ENCODE results near the gene COQ4.
"Not testable (repeated sequence)": the region's sequence is repeated elsewhere in the genome, so short reads cannot be mapped to it uniquely, and the experiment has no call there.

The COQ4 gene

GRCh38 chr9:128322404-128323211, at the start of gene COQ4, which contains the start of gene TRUB2:
Gene COQ4, plus strand, starts transcription at chr9:128322839. Its CDS starts 20 bp downstream, at chr9:128322859.
Gene TRUB2, minus strand, starts transcription at chr9:128322447. Its CDS starts 39 bp downstream, at chr9:128322408.
- peak; percentile 98 for DNase-seq (ENCODE audit: low read depth)

GRCh38 chr9:128274245-128274644, 48.4 kb upstream of the COQ4 start:
- DNase-seq (ENCODE audit: low read depth), result no peak

- DNase-seq (ENCODE audit: low read depth), result peak; percentile 71
Measured at GRCh38 chr9:128275198-128276007, 47.2 kb upstream of the COQ4 start, which contains the start of gene GOLGA2. Gene GOLGA2, minus strand, starts transcription at chr9:128276007. Its CDS starts 31 bp downstream, at chr9:128275976.

DNA sequence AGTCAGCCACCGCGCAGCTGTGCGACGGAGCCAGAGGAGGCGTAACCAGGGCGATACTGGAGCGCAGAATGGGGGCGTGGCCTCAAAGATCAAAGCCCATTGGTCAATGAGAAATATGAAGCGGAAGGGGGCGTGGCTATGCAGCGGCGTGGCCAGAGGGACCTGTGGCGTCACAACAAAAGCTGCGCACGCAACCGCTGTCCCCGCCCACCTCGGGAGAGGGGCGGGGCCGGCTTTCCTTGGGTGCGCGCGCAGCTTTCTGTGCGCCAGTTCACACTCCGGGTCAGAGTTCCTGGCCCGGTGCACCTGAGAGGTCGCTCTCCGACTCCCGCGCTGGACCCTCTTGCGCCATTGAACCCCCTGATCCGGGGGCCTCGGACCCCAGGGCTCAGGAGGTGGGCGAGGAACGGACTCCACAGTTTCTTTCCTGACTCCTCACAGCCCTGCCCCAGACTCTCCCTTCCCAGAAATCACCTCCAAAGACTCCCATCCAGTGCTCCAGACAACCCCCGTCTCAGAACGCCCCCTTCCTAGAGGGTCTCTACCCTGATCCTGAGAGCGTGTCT, 46.5 kb upstream of the COQ4 start, which contains the start of gene SWI5:
Gene SWI5, plus strand, starts transcription at position 269 of the 566 bp plus-strand sequence.
- DNase-seq (ENCODE audit: low read depth), result peak; percentile 100

DNA sequence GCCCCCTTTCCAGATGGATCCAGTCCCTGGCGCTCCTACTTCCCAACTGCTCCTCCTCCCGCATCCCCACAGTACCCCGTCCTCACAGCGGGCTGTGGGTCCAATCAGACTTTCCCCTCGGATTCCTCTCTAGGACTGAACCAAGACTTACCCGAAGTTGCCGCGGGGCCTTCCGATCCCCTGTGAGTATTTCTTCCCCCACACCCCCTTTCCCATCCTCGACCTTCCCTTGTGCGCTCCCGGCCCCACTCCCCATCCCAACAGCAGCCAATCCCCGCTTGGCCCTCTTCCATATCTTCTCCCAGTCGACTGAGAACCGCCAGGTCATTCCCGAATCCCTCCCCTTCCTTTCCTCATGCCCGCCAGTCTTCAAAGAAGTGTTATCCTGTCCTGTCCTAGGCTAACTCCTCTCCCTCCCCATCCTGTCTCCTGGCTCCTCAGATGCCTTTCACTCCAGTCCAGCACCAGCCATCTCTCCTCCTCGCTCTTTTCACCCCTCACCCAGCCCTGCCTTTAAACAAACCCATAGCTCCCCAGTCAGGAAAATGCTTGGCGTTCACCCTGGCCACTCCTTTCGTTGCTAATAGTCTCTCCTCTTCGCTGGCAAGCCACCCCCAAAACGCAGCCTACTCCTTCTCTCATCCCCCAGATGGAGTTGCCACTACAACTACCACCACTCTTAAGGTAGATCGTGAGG, 45.9 kb upstream of the COQ4 start:
- peak; percentile 62 for DNase-seq (ENCODE audit: low read depth)

- DNase-seq (ENCODE audit: low read depth), result not testable (repeated sequence)
Measured at GRCh38 chr9:128279088-128280073, 43.3 kb upstream of the COQ4 start.

DNA sequence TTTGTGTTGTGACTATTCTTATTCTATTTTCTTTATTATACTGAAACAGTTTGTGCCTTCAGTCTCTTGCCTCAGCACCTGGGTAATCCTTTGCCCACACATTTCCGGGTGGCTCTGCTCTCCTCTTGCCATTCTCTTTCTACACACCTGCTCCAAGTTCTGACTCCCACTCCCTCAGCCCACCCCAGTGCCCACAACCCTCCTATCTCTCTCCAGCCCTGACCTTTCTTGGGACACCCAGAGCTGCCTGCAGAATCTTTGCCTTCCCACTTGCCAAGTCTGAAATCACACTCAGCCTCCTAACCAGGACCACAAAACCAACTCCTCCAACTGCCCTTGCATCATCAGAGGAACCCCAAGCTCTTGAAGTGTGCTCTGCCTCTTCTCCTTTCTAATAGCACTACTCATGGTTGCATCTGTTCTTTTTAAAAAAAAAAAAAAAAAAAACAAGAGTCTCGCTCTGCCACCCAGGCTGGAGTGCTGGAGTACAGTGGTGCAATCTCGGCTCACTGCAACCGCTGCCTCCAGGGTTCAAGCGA, 42.5 kb upstream of the COQ4 start:
- DNase-seq (ENCODE audit: low read depth), result no peak

DNA sequence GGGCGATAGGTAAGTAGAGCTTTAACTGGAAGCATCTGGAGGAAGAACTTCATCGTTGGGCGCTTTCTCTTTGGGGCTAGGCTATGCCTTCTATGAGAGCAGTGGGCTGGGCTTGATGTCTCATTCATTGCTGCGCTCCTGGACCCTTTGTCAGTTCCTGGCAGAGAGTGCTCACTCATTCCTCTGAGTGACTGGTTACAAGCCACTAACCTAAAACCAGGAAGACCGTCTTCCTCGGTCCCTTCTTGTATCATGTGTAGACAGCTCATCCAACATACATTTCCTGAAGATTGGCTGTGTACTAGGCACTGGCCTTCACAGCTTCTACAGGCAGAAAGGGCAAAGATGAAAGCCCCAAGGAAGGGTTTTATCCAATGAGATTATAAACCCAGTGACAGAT, 40.1 kb upstream of the COQ4 start:
- DNase-seq (ENCODE audit: low read depth), result peak; percentile 98

- no peak for DNase-seq (ENCODE audit: low read depth)
Measured at GRCh38 chr9:128285033-128285784, 37.4 kb upstream of the COQ4 start.

GRCh38 chr9:128286440-128286839, 36.2 kb upstream of the COQ4 start:
- no peak for DNase-seq (ENCODE audit: low read depth)

GRCh38 chr9:128288273-128289004, 34.2 kb upstream of the COQ4 start:
- no peak for DNase-seq (ENCODE audit: low read depth)

GRCh38 chr9:128292009-128292408, 30.6 kb upstream of the COQ4 start:
- DNase-seq (ENCODE audit: low read depth), result no peak

DNA sequence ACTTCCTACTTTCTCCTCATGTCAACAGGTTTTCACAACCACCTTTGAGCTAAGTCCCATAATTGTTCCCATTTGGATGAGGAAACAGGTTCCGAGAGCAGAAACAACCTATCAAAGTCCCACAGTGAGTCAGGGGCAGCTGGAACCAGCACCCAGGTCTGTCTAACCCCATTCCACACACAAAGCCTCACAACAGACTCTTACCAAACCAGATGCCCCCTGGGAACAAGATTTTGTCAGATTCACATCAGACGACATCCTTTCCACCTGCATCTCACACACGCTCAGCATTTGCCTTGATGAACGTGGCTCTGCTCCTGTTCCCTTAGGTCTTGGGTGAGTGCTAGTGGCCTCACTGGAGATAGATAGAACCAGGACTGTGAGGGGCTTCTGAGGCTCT, 29.5 kb upstream of the COQ4 start:
- no peak for DNase-seq (ENCODE audit: low read depth)

GRCh38 chr9:128294142-128294541, 28.5 kb upstream of the COQ4 start:
- DNase-seq (ENCODE audit: low read depth), result no peak

DNA sequence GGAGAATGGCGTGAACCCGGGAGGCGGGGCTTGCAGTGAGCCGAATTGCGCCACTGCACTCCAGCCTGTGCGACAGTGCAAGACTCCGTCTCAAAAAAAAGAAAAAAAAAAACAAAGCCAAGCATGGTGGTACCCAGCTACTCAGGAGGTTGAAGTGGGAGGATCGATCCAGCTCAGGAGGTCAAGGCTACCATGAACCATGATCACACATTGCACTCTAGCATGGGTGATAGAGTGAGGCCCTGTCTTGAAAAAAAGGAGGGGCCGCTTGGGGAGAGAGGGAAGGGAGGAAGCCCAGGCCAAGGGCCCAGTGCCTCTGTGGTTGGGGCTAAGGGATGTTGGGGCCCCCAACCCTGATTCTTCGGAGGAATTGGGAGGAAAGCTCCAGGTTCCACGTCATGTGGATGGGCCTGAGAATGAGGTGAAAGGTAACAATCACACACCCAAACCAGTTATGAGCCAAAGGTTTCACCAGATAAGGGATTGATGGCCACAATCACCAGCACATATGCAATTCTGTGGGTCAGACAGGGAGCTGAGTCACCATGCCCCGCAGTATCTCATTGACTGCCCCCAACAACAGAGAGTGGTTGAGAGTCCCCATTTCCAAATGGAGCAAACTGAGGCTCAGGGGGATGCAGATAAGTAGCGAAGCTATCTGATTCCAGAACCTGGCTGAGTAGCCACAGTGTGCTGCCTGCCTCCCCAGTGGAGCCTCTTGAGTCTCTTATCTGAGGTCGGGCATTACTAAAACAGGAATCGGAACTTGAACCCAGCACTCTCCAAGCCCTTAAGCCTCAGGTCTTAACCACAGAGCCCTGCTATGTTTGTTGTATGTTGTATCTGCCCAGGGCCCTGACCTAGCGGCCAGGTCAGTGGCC, 26.1 kb upstream of the COQ4 start:
- DNase-seq (ENCODE audit: low read depth), result peak; percentile 41

GRCh38 chr9:128297221-128297773, 25.3 kb upstream of the COQ4 start:
- no peak for DNase-seq (ENCODE audit: low read depth)

Measured in ELR (cell line).